GM10847 (cell line): ENCODE results near the gene MRPS12.

Experiments
- POLR2A ChIP-seq: IDR thresholded peaks from 2 replicates; pipeline ENCODE4 v1.6.1; 2011; ENCODE audit not compliant: insufficient read length; ENCODE audit errors: extremely low read depth

MRPS12 gene

DNA sequence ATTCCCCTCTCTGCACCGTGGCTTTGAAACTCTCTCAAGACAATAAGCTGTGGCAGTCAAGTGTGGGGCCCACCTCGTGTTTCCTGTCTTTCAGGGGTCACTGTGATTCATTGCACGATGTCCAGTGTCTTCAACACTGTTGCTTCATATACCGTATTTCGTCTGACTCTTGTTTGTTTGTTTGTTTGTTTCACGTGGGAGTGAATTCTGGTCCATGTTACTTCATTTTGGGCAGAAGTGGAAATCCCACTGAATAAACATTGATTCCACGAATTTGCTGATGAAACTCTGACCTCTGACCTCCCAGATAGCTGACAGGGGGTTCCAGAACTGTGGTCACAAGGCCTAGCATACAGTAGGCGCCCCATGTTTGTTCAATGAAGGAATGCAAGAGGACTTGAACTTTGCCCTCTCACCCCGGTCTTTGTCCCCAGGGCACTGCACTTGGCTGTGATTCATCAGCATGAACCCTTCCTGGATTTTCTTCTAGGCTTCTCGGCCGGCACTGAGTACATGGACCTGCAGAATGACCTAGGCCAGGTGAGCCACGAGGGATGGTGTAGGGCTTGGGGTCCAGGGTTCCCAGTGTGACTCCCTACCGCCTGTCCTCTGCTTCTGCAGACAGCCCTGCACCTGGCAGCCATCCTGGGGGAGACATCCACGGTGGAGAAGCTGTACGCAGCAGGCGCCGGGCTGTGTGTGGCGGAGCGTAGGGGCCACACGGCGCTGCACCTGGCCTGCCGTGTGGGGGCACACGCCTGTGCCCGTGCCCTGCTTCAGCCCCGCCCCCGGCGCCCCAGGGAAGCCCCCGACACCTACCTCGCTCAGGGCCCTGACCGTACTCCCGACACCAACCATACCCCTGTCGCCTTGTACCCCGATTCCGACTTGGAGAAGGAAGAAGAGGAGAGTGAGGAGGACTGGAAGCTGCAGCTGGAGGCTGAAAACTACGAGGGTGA is 25.9 kb upstream of the MRPS12 start:
- TF ChIP-seq POLR2A = no peak

DNA sequence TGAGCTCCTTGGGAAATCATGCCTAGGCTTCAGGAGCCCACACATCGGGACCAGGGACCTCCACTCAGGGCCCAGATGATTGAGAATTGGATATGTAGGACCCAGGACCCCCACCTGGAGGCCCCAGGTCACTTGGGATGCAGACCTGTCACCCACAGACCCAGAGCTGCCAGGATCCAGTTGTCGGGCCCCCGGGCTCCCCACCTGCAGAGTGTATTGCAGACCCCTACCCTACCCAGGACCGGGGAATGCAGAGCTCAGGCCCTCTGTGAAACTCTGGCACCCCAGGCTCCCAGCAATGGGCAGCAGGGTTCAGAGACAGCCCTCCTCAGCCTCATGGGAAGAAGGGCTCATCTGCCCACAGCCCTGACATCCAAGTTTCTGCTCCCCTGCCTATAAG is 25.1 kb upstream of the MRPS12 start:
- no peak for TF ChIP-seq POLR2A

DNA sequence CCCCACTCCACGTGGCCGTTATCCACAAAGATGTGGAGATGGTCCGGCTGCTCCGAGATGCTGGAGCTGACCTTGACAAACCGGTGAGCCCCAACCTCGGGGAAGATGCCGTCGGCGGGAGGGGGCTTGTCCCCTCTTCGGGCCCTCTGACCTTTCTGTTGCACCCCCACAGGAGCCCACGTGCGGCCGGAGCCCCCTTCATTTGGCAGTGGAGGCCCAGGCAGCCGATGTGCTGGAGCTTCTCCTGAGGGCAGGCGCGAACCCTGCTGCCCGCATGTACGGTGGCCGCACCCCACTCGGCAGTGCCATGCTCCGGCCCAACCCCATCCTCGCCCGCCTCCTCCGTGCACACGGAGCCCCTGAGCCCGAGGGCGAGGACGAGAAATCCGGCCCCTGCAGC is 23.5 kb upstream of the MRPS12 start:
- no peak for TF ChIP-seq POLR2A

DNA sequence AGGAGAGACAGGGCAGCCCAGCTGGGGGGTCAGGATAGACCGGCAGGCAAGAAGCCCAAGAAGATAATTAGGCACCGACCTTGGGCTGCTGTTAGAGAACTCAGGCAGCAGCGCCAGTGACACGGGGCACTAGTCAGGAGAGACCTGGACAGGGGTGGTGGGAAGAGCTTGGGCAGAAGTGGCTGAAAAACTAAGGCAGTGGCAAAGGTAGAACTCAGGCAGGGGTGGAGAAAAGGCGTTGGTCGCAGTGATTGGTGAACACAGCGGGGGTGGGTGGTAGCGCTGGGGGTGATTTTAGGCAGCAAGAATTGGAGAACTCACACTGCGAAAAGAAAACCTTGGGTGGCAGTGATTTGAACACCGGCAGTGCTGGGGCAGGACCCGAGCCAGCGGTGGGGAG is 23.1 kb upstream of the MRPS12 start:
- TF ChIP-seq POLR2A = no peak

DNA sequence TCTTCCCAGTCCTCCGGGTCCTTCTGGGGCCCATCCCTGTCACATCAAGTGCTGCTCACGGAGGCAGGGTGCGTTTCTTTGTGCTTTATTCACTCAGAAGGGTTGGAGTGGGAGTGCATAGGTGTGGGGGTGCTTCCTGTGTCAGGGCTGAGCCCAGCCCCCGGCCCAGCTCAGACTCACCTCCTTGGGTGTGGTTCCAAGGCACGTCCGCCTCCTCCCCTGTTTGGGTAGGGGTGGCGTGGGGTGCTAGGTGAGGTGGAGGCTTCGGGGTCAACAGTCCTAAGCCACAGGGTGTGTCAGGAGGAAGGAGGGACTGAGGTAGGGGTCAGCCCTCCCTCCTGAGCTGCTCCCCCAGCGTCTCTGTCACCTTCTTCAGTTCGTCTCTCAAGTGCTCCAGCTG is 21.8 kb upstream of the MRPS12 start:
- TF ChIP-seq POLR2A = no peak

DNA sequence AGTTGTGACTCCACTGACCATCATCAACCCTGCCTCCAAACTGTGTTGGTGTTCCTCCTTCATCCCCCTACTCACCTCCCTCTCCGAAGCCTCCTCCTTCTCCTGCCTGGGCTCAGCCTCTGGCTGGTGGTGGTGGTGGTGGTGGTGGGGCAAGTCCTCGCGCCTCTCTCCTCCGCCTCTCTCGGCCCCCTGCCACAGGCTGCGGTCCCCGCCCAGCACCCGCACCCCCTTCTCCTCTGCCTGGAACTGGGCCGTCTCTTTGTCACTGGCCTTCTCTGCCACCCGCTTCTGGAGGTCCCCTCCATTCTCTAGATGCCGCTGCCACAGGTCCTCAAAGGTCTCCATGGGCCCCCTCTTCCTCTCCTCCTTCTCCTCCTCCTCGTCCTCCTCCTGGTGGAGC is 20.3 kb upstream of the MRPS12 start:
- TF ChIP-seq POLR2A = no peak

DNA sequence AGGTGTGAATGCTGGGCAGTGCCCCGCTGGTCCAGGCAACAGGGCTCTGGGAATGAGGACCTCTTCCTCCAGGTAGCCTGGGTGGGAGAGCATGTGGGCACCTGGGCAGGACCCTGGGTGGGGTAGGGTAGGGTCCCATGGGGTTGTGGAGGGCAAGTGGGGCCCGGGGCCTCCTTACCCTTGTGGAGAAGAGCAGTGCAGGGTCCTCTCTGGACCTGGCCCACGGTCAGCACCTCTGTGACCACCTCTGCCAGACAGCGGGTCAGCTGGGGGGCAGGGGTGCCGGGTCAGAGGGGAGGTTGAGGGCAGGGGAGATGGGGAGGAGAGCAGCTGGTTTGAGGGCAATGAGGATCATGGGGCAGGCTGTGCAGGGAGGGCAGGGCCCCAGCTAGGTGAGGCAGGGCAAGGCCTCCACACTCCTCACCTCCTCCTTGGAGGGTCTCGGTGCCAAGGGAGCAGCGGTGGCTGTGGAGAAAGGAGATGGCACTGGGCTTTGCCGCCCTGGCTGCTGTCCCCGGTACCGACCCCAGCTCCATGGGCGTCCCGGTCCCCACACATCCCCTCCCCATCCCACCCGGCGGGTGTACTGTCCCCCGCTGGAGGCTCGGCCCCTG is 19.2 kb upstream of the MRPS12 start:
- no peak for TF ChIP-seq POLR2A

DNA sequence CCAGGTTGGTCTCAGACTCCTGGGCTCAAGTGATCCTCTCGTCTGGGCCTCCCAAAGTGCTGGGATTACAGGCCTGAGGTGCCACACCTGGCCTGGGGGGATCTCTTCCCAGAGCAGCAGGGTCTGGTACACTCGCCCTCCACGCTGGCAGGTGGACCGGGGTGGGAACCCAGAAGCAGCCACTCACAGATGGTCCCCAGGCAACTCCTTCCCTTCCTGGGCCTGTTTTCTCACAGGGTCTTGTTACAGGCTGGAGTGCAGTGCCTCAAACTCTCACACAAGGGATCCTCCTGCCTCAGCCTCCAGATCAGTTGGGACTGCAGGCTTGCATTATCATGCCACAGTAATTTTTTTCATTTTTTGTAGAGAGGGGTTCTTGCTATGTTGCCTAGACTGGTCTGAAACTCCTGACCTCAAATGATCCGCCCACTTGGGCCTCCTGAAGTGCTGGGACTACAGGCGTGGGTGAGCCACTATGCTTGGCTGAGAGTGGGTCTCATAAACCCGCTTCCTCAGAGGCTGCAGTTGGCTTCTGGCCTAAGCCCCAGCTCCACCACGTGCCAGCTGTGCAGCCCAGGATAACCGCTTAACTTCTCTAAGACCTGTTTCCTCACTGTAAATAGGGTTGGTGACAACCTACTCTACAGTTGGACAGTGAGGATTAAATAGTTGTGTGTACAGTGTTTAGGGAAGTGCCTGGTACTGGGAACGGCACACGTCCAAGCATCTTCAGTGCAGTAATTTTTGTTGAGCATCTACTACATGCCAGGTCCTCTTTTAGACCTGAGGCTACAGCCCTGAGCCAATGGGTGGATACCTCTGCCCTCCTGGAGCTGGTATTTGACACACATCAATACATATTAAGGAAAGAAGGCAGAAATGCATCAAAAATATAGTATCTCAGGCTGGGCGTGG is 17.9 kb upstream of the MRPS12 start:
- no peak for TF ChIP-seq POLR2A

DNA sequence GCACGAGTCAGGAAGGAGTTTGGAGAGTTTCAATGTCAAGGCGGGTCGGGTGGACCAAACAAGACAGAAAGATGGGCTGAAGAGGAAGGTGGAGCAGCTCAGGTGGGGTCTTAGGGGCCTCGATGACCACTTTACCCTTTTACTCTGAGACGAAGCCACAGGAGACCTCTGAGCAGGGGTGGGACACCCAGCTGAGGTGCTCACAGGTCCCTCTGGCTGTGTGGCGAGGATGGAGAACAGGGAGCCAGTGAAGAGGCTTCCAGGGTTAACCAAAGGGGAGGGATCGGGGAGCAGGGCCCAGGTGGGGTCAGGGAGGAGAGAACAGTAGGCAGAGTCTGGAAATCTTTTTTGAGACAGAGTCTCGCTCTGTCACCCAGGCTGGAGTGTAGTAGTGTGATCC is 16.8 kb upstream of the MRPS12 start:
- TF ChIP-seq POLR2A = no peak

DNA sequence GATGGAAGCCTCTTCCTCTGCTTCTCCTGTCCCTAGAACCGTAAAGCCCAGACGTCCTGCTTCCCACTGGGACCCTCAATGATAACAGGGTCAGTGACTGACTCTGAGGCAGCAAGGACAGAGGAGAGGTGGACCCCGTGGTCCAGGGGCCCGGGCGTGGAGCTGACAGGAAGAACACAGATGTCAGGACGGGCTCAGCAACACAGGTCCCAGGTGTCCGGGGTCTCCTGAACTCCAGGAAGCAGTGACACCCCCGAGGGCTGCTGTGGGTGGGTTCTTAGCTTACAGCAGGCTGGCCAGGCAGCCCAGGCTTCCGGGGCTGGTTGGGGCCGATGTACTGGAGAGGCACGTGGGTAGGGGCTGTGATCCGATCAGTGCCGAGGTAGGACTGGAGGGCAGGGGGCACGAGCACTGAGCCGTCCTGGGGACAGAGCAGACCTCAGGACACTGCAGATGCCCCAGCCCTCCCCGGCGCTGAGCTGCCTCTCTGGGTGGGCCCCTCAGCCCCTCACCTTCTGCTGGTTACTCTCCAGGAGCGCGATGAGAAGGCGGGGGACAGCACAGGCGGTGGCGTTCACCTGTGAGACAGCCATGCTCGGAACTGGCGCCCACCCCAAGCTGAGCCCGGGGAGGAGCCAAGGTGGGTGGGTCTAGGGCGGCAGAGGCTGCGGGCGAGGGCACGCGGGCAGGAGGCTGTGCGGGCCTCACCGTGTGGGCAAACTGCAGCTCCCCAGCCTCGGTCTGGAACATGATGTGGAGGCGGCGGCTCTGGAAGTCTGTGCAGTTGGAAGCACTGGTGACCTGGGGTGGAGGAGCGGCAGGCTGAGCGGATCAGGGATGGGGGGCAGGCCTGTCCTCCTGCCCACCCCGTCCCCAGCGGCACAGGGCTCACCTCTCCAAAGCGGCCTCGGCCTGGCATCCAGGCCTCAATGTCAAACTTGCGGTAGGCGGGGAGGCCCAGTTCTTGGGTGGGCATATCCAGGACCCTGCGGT is 15.1 kb upstream of the MRPS12 start:
- no peak for TF ChIP-seq POLR2A

DNA sequence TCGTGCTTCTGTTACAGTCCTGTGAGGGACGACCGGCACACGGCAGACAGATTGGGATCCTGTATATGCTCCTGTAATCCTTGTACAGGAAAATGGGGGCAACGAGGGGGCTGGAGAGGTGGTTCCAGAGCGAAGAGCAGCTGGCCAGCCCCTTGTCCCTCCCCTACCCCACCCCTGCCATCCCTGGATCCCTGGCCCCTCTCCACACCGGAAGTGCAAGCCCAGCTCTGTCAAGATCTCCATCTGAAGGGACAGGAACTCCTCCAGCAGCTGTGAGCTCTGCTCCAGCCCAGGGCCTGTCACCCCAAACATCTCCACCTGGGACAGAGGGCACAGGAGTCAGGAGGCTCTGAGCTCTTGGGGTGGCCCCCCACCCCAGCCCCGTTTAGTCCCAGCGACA is 13.2 kb upstream of the MRPS12 start:
- no peak for TF ChIP-seq POLR2A

DNA sequence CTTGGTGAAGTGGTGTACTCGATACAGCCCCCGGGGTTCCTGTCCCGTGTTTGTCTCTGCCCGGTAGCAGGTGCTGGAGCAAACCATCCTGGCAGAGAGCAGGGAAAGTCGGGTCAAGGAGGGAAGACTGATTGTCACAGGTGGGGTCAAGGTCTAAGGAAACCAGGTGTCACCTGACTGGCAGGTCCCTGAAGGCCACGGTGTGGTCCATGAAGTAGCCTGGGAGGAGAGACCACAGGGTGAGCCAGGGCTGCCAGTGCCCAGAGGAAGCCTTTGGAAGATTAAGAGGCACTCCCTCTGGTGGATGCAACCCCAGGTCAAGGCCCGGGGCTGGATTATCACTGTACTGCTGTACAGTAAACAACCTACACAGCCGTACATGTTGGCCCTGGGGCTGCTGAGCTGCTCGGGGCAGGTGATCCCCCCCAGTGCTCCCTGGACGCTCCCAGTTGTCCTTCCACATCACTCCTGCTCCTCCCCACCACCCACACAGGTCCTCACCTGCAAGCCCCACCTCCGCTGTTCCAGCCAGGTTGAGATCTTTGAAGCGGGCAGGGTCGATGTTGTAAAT is 12.7 kb upstream of the MRPS12 start:
- TF ChIP-seq POLR2A = no peak

DNA sequence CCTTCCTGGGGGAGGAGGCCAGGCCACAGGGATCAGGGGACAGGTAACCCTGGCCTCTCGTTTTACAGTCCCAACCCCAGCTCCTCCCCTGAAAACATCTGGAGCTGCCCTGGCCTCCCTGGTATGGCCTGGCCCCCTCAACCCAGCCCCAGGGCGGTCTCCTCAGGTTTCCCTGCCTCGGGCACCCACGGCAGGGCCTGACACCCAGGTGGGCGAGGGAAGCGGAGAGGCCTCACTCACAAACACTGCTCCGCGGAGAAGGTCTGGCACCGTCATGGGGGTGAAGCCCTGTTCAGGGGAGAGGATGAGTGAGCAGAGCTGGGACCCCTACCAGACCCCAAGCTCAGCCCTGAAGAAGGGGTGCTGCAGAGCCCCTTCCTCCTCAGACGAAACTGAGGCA is 12.2 kb upstream of the MRPS12 start:
- TF ChIP-seq POLR2A = no peak
